DOHH2 (cell line): Measurements from ENCODE around the gene MACROD2.
A peak's percentile ranks its signal among the peaks of the same experiment; 100 is the strongest.

Experiments used
- H3F3A ChIP-seq: fragments of 200-600 bp; sonication (generic), shearing (Covaris generic); 2 replicates; pipeline ENCODE4 v1.6.0; 2016; ENCODE audit warnings: antibody characterized with exemption, mild to moderate bottlenecking; ENCODE audit not compliant: control insufficient read depth, insufficient read depth
- H3K27ac ChIP-seq: fragments of 200-600 bp; sonication (generic); 2 replicates; pipeline ENCODE4 v1.5.1; 2014; ENCODE audit warnings: low read depth, mild to moderate bottlenecking, low read length, moderate library complexity
- H3K27me3 ChIP-seq: fragments of 200-600 bp; sonication (generic); 2 replicates; pipeline ENCODE4 v1.6.1; 2014; ENCODE audit warnings: mild to moderate bottlenecking, low read length, mixed read lengths; ENCODE audit not compliant: control insufficient read depth
- H3K36me3 ChIP-seq: fragments of 200-600 bp; sonication (generic); 2 replicates; pipeline ENCODE4 v1.6.1; 2014; ENCODE audit warnings: mild to moderate bottlenecking, low read length, moderate library complexity, mixed read lengths; ENCODE audit not compliant: control insufficient read depth
- H3K4me1 ChIP-seq: fragments of 200-600 bp; sonication (generic); 2 replicates; pipeline ENCODE4 v1.6.1; 2014; ENCODE audit warnings: mild to moderate bottlenecking, low read length, mixed read lengths; ENCODE audit not compliant: control insufficient read depth
- H3K4me2 ChIP-seq: fragments of 200-600 bp; sonication (generic); 2 replicates; pipeline ENCODE4 v1.6.0; 2014; ENCODE audit warnings: mild to moderate bottlenecking, low read length, moderate library complexity
- H3K4me3 ChIP-seq: fragments of 200-600 bp; sonication (generic); 2 replicates; pipeline ENCODE4 v1.5.1; 2014; ENCODE audit warnings: mild to moderate bottlenecking, low read length, mixed read lengths
- H3K79me2 ChIP-seq: fragments of 200-600 bp; sonication (generic); 2 replicates; pipeline ENCODE4 v1.6.1; 2014; ENCODE audit warnings: mild to moderate bottlenecking, low read length, mixed read lengths; ENCODE audit not compliant: control insufficient read depth
- H3K9me2 ChIP-seq: fragments of 200-600 bp; sonication (generic); replicated peaks from 2 replicates; pipeline ENCODE4 v1.6.1; 2014; ENCODE audit warnings: mild to moderate bottlenecking, low read length, mixed read lengths; ENCODE audit not compliant: control insufficient read depth
- H3K9me3 ChIP-seq: fragments of 200-600 bp; sonication (generic); 2 replicates; pipeline ENCODE4 v1.6.1; 2014; ENCODE audit warnings: antibody characterized with exemption, low read length, mixed read lengths; ENCODE audit not compliant: control insufficient read depth, insufficient read depth
- H4K20me1 ChIP-seq: fragments of 200-600 bp; sonication (generic); 2 replicates; pipeline ENCODE4 v1.6.0; 2014; ENCODE audit warnings: low read depth, mild to moderate bottlenecking, antibody characterized with exemption, low read length, moderate library complexity; ENCODE audit not compliant: control insufficient read depth, insufficient read depth
- EZH2phosphoT487 ChIP-seq: fragments of 200-600 bp; sonication (generic); IDR thresholded peaks from 2 replicates; pipeline ENCODE4 v1.6.1; 2017; ENCODE audit warnings: borderline replicate concordance, mild to moderate bottlenecking, antibody characterized with exemption, low read length, moderate library complexity, mixed read lengths
- TF ChIP-seq, protein P1 (sequence below): fragments of 200-600 bp; sonication (generic); IDR thresholded peaks from one replicate; pipeline ENCODE4 v1.5.1; 2014; ENCODE audit warnings: antibody characterized with exemption, mild to moderate bottlenecking, low read depth, low read length; ENCODE audit not compliant: poor library complexity, severe bottlenecking

Gene MACROD2

DNA sequence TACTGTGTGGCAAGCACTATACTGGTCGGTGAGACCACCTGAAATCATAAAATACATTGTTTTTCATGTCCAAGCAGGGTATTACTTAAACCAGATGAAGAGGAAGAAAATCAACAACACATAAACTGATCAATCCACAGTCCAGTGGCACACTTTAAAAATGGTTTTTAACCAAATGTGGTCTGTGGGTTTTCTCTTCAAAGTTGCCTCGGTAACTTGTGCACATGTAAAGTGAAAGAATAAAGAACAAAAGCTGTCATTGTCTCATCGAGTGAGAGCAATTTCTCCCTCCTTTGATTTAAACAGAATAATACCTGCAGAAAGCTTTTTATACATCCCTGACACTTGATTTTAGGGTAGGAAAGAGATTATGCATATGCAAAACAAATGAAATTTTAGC is 338.4 kb downstream of the MACROD2 start:
- Histone ChIP-seq H3K27me3 (peaks cover 2% of the 10 kb centered on the region; the same call in 1 of the 2 replicates), H3K4me1 (no peaks in the 10 kb centered on the region), H3K9me3 (no peaks in the 10 kb centered on the region), H3K4me3 (no peak overlapping the region), H3K79me2 (no peaks in the 10 kb centered on the region), H3K4me2 (no peak overlapping the region), H3K27ac (no peak overlapping the region), H3K36me3 (no peaks in the 10 kb centered on the region), H3K9me2 (no peaks in the 10 kb centered on the region), H3F3A (no peaks in the 10 kb centered on the region), H4K20me1 (no peaks in the 10 kb centered on the region)
- TF ChIP-seq, protein P1, sequence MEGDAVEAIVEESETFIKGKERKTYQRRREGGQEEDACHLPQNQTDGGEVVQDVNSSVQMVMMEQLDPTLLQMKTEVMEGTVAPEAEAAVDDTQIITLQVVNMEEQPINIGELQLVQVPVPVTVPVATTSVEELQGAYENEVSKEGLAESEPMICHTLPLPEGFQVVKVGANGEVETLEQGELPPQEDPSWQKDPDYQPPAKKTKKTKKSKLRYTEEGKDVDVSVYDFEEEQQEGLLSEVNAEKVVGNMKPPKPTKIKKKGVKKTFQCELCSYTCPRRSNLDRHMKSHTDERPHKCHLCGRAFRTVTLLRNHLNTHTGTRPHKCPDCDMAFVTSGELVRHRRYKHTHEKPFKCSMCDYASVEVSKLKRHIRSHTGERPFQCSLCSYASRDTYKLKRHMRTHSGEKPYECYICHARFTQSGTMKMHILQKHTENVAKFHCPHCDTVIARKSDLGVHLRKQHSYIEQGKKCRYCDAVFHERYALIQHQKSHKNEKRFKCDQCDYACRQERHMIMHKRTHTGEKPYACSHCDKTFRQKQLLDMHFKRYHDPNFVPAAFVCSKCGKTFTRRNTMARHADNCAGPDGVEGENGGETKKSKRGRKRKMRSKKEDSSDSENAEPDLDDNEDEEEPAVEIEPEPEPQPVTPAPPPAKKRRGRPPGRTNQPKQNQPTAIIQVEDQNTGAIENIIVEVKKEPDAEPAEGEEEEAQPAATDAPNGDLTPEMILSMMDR: no peak
- TF ChIP-seq EZH2phosphoT487: no peak

DNA sequence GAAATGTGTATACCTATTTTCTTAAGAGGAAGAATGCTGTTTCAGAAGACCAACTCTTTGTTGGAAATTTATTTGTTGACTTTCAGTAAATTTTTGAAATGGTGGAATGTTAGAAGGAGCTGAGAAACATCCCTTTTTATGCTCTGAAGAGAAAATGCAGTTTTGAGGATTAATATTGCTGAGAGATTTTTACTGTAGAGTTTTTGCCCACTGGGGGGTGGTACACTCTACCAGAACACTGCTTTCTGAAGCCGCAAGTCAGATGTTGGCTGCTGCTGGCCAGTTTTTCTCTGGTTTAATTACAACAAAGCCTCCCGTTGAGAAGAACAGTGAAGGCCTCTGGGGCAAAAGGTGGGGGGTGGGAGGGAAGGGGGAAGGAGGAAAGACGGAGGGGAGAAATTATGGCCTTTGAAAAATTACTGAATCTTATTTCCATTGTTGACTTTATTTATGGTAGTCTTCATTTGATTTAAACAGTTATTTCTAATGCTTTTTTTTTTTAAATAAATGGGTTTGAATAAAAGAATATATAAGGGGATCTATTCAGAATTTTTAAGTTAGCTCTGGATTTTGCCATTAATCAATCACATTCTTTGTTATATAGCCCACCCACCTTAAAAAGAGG is 339.1 kb downstream of the MACROD2 start:
- H3K4me3 ChIP-seq: no peak overlapping the region
- no peaks in the 10 kb centered on the region for H3K4me1 ChIP-seq

DNA sequence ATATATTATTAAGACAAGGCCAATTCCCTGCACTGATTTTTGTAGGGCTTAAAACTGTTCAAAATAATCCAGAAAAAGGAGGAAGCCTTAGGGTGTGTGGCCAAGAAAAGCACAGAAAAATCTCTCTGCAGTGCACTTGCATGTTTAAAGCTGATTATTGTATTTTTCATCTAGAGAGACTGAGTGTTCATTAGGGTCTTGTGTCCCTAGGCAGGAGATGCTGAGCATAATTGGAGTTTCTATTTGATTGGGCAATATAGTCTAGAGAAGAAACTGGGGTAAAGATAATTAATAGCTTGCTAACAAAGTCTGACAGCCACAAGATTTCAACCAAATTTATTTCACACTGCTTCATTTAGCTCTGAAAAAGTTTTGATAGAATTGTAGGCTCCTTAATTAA is 339.7 kb downstream of the MACROD2 start:
- Histone ChIP-seq H3K27ac (no peak overlapping the region), H4K20me1 (no peaks in the 10 kb centered on the region), H3F3A (no peaks in the 10 kb centered on the region), H3K9me2 (no peaks in the 10 kb centered on the region), H3K9me3 (no peaks in the 10 kb centered on the region), H3K4me1 (no peaks in the 10 kb centered on the region), H3K36me3 (no peaks in the 10 kb centered on the region), H3K4me3 (no peak overlapping the region), H3K4me2 (no peak overlapping the region), H3K79me2 (no peaks in the 10 kb centered on the region), H3K27me3 (peaks cover 2% of the 10 kb centered on the region; the same call in 1 of the 2 replicates)
- TF ChIP-seq EZH2phosphoT487: no peak
- TF ChIP-seq, protein P1: no peak

More for the DNA sequence above, 339.1 kb downstream of the MACROD2 start:
- no peak for TF ChIP-seq EZH2phosphoT487
- TF ChIP-seq, protein P1: peak; percentile 10
- H3K27me3 ChIP-seq: peaks cover 2% of the 10 kb centered on the region; the same call in 1 of the 2 replicates
- H3F3A ChIP-seq: no peaks in the 10 kb centered on the region
- H3K9me2 ChIP-seq: no peaks in the 10 kb centered on the region
- no peaks in the 10 kb centered on the region for H4K20me1 ChIP-seq
- no peaks in the 10 kb centered on the region for H3K79me2 ChIP-seq
- no peak overlapping the region for H3K4me2 ChIP-seq
- H3K27ac ChIP-seq: no peak overlapping the region
- H3K36me3 ChIP-seq: no peaks in the 10 kb centered on the region
- no peaks in the 10 kb centered on the region for H3K9me3 ChIP-seq

DNA sequence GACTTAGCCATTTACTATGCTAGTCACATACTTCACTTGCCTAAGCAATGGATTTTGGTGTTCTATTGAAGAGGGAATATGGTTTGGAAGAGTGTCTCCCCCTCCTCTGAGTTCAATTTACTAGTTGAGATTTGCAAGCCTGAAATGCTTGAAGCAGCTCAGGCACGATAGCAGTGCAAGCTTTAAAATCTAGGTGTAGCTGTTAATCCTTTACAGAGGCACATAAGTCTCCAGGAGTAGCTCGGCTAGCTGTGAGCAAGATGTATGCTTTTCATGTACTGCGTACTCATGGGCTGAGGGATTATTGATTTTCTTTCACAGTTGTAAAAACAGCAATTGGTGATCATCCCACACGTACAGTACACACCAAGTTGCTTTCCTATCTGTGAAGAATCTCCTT is 341.4 kb downstream of the MACROD2 start:
- no peak for TF ChIP-seq EZH2phosphoT487
- TF ChIP-seq, protein P1: no peak
- no peak overlapping the region for H3K27ac ChIP-seq
- H3K27me3 ChIP-seq: peaks cover 2% of the 10 kb centered on the region; the same call in 1 of the 2 replicates
- no peaks in the 10 kb centered on the region for H3F3A ChIP-seq
- no peak overlapping the region for H3K4me3 ChIP-seq
- H3K36me3 ChIP-seq: no peaks in the 10 kb centered on the region
- no peaks in the 10 kb centered on the region for H4K20me1 ChIP-seq
- H3K4me1 ChIP-seq: no peaks in the 10 kb centered on the region
- no peaks in the 10 kb centered on the region for H3K9me3 ChIP-seq
- H3K79me2 ChIP-seq: no peaks in the 10 kb centered on the region
- H3K9me2 ChIP-seq: no peaks in the 10 kb centered on the region
- H3K4me2 ChIP-seq: peak overlapping the region; percentile 63; the same call in 1 of the 2 replicates
